GM23248 (cell line): Measurements from ENCODE around the gene SNX11. TPM values are rescaled to one million over a fixed set of nuclear protein-coding genes. Genes with fewer than 3 reads are reported as not detected.

ENCODE experiments used
- DNase-seq: peaks from one replicate; pipeline ENCODE4 v3.0.0-alpha.2; 2015
- H2AFZ ChIP-seq: fragments of 200-600 bp; sonication (generic); 2 replicates; pipeline ENCODE4 v1.6.1; 2016; ENCODE audit warnings: antibody characterized with exemption
- H3F3A ChIP-seq: fragments of 200-600 bp; sonication (generic); 2 replicates; pipeline ENCODE4 v1.6.1; 2016; ENCODE audit warnings: mild to moderate bottlenecking, antibody characterized with exemption, mixed run types; ENCODE audit not compliant: insufficient read depth
- H3K27ac ChIP-seq: fragments of 200-600 bp; sonication (generic); 2 replicates; pipeline ENCODE4 v1.5.1; 2016; ENCODE audit warnings: mild to moderate bottlenecking
- H3K27me3 ChIP-seq: fragments of 200-600 bp; sonication (generic); replicated peaks from 2 replicates; pipeline ENCODE4 v1.6.1; 2016; ENCODE audit warnings: mild to moderate bottlenecking; ENCODE audit not compliant: insufficient read depth
- H3K36me3 ChIP-seq: fragments of 200-600 bp; sonication (generic); 2 replicates; pipeline ENCODE4 v1.6.1; 2016; ENCODE audit warnings: low read depth, mild to moderate bottlenecking
- H3K4me1 ChIP-seq: fragments of 200-600 bp; sonication (generic); 2 replicates; pipeline ENCODE4 v1.6.1; 2016; ENCODE audit warnings: mild to moderate bottlenecking; ENCODE audit not compliant: insufficient read depth
- H3K4me2 ChIP-seq: fragments of 200-600 bp; sonication (generic); one replicate; pipeline ENCODE4 v1.6.1; 2016; ENCODE audit warnings: mild to moderate bottlenecking; ENCODE audit not compliant: unreplicated experiment
- H3K4me3 ChIP-seq: fragments of 200-600 bp; sonication (generic); 2 replicates; pipeline ENCODE4 v1.5.1; 2016; ENCODE audit warnings: mild to moderate bottlenecking
- H3K79me2 ChIP-seq: fragments of 200-600 bp; sonication (generic); 2 replicates; pipeline ENCODE4 v1.6.1; 2016; ENCODE audit warnings: mild to moderate bottlenecking; ENCODE audit not compliant: insufficient read depth
- H3K9ac ChIP-seq: fragments of 200-600 bp; sonication (generic); 2 replicates; pipeline ENCODE4 v1.6.1; 2016; ENCODE audit warnings: mild to moderate bottlenecking
- H3K9me2 ChIP-seq: fragments of 200-600 bp; sonication (generic); 2 replicates; pipeline ENCODE4 v1.6.1; 2016; ENCODE audit warnings: mixed run types, mild to moderate bottlenecking, moderate library complexity; ENCODE audit not compliant: insufficient read depth
- H3K9me3 ChIP-seq: fragments of 200-600 bp; sonication (generic); one replicate; pipeline ENCODE4 v1.6.1; 2017; ENCODE audit warnings: low read depth
- H4K20me1 ChIP-seq: fragments of 200-600 bp; sonication (generic); 2 replicates; pipeline ENCODE4 v1.6.0; 2016; ENCODE audit not compliant: insufficient read depth
- EZH2 ChIP-seq: fragments of 200-600 bp; sonication (generic); IDR thresholded peaks from 2 replicates; pipeline ENCODE4 v1.6.1; 2018; ENCODE audit warnings: antibody characterized with exemption, mild to moderate bottlenecking; ENCODE audit not compliant: insufficient read depth, poor library complexity, severe bottlenecking
- EZH2phosphoT487 ChIP-seq: fragments of 200-600 bp; sonication (generic); IDR thresholded peaks from 2 replicates; pipeline ENCODE4 v1.6.1; 2018; ENCODE audit warnings: antibody characterized with exemption, moderate library complexity, mild to moderate bottlenecking, low read depth; ENCODE audit not compliant: insufficient read depth
- WGBS, 2 experiments: methylation state at CpG; one replicate each; pipeline ENCODE4 v1.1.6; 2015 to 2017; ENCODE audit warnings: low lambda C conversion rate in 2 of 2, low coverage in 1 of 2; ENCODE audit errors: missing lambda C conversion rate in 2 of 2; 5-methylcytosine and 5-hydroxymethylcytosine counted together
- in situ Hi-C: fragments of 300-500 bp; cut with MboI; formaldehyde crosslinking; loops from 2 replicates; pipeline ENCODE4 v1.15.0; 2020
- polyA plus RNA-seq: library from polyadenylated mRNA; unstranded; fragments of >200 nt; fragmentation: Nextera tagmentation; extraction: Ambion mirVana; gene quantifications from 2 replicates; pipeline ENCODE4 v1.2.1, GENCODE V29; 2016
- total RNA-seq: library from RNA; depleted of rRNA; stranded (reverse); fragments of >200 nt; shearing (Covaris generic); gene quantifications from 2 replicates; pipeline ENCODE4 v1.2.3, GENCODE V29; 2014

SNX11 gene
- total and polyA plus RNA-seq, 2 experiments from 2014 or later: 14.7 to 17.5 TPM

DNA sequence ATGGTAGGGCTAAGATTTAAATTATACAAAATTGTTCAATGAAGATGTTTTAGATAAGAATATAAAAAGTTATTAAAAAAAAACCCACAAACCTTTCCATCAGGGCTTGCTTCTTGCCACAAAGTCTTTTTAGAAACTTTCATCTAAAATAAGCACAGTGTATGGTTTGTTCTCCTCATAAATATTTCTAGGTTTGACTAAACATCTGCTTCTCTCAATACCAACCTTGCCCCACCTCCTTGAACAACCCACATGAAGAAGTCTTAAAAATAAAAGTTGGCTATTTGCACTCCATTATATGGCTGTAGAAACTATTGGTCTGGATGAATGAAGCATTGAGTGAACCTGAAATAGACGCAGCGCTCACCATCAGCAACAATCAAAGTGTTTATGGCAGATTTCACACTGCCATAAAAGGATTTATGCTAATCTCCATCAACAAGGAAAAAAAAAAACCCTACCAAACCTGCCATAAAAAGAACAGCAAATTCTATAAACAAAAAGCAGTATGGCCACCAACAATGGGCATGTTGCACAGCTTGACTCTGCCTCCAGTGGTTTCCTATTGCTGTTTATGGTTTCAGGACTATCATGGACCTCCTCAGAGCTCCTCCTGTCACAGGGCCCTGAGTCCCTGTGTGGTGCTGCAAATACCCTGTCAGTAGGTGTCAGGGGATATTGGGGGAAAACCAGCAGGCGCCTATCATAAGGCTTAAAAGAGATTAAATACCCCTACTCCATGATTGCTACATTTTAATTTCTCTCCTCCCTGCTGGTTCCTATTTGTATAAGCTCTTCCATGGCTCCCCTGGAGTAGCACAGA, 37.6 kb downstream of the SNX11 start:
- Histone ChIP-seq H2AFZ (no peak overlapping the region), H3K4me3 (no peak overlapping the region), H3K9me3 (no peaks in the 10 kb centered on the region), H3K9me2 (no peaks in the 10 kb centered on the region), H3K9ac (no peak overlapping the region), H3K4me1 (no peaks in the 10 kb centered on the region), H3K27ac (no peak overlapping the region), H3K79me2 (no peaks in the 10 kb centered on the region), H3K36me3 (no peaks in the 10 kb centered on the region), H3F3A (no peaks in the 10 kb centered on the region), H3K27me3 (peaks cover 91% of the 10 kb centered on the region), H3K4me2 (no peak overlapping the region), H4K20me1 (no peaks in the 10 kb centered on the region)
- 62 to 70% methylated on average over 3 of the region's 3 CpGs for WGBS, 2 experiments
- no peak for DNase-seq
- TF ChIP-seq EZH2phosphoT487 (no peak), EZH2 (no peak)
- in situ Hi-C loops: no loop called here

DNA sequence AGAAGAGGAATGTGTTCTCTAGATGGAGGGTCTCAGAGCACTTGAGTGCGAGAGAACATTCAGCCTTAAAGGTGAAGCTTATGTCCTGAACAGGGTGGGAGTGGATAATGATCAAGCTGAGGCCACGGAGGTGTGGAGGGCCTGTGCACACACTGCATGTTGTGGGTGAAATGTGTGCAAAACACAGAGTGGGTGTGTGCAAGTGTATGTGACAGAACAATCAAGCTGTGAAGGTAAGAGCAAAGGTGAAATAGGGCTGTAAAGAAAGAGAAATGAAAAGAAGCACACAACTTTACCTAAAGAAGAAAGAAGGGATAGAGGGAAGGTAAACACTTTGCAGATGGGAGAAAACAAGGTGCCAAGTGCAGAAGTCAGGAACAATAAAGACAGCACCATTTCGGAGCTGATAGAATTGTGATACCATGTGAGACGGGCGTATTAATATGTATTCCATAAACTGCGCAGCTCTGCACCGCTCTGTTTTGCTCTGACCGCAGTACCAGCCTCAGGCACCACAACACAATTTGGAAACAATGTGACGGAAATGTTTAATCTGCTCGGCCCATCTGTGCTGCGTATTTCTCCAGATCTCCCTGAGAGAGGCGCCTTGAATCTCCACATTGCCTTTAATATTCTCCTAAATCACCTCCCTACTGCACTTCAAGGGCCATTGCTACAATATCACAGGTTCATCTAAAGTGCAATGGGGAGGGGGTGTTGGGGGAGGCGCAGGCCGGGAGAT, 40.6 kb downstream of the SNX11 start:
- peaks cover 100% of the 10 kb centered on the region for H3K27me3 ChIP-seq

GRCh38 chr17:48148854-48149786, 41.6 kb downstream of the SNX11 start:
- H3K27ac ChIP-seq: no peak overlapping the region
- H3K36me3 ChIP-seq: no peaks in the 10 kb centered on the region
- no peak for TF ChIP-seq EZH2phosphoT487
- no peak for TF ChIP-seq EZH2
- H3K79me2 ChIP-seq: no peaks in the 10 kb centered on the region
- no peak overlapping the region for H3K4me3 ChIP-seq
- no peak for DNase-seq
- H3K9me2 ChIP-seq: no peaks in the 10 kb centered on the region
- no peak overlapping the region for H2AFZ ChIP-seq
- H3K9ac ChIP-seq: no peak overlapping the region
- H4K20me1 ChIP-seq: no peaks in the 10 kb centered on the region
- peaks cover 97% of the 10 kb centered on the region for H3K27me3 ChIP-seq
- H3K9me3 ChIP-seq: no peaks in the 10 kb centered on the region
- no peaks in the 10 kb centered on the region for H3F3A ChIP-seq
- no peak overlapping the region for H3K4me2 ChIP-seq
- 31 to 37% methylated on average over 16 of the region's 16 CpGs for WGBS, 2 experiments
- in situ Hi-C loops: no loop called here
- H3K4me1 ChIP-seq: no peaks in the 10 kb centered on the region

More for the DNA sequence above, 40.6 kb downstream of the SNX11 start:
- in situ Hi-C loops: no loop called here
- no peaks in the 10 kb centered on the region for H3K9me2 ChIP-seq
- no peaks in the 10 kb centered on the region for H3K4me1 ChIP-seq
- no peaks in the 10 kb centered on the region for H4K20me1 ChIP-seq
- H3K79me2 ChIP-seq: no peaks in the 10 kb centered on the region
- 48 to 49% methylated on average over 14 of the region's 14 CpGs for WGBS, 2 experiments
- no peak overlapping the region for H3K4me3 ChIP-seq
- no peak overlapping the region for H2AFZ ChIP-seq
- no peak overlapping the region for H3K9ac ChIP-seq
- no peaks in the 10 kb centered on the region for H3K36me3 ChIP-seq
- no peak overlapping the region for H3K27ac ChIP-seq
- no peaks in the 10 kb centered on the region for H3K9me3 ChIP-seq
- no peaks in the 10 kb centered on the region for H3F3A ChIP-seq
- H3K4me2 ChIP-seq: no peak overlapping the region
- TF ChIP-seq EZH2phosphoT487 (no peak), EZH2 (no peak)
- no peak for DNase-seq
